ENCODE measurements around the gene KMT5B.

The KMT5B gene

DNA sequence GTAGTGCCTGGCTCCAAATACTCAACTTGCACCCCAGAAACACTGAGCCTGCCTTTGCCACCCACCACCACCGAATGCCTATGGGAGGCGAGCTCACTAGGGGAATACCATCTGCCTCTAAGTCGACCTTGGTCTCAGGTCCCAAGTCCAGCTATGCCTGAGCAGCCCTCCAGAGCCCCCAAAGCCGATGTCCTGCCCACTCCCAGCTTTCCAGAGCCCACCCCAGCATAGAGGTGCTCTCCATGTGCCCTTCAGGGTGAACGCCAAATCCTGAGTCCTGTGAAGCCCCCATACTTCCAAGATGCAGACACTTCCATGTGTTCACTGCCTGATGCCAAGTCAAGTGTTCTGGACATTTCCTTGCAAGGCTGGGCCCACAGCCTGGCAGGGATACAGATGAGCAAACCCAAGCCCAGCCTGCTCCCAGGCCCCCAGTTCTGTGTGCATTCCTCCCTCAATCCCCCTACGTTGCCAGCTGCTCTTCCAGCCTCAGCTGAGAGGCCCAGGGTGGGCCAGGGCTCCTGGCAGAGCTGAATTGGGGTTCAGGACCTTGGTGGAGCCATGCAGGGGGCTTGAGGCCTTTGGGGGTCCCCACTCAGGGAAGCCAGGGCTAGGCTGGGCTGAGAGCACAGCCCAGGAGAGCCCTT is 2.6 kb upstream of the KMT5B start:
- DNase-seq: no peak

DNA sequence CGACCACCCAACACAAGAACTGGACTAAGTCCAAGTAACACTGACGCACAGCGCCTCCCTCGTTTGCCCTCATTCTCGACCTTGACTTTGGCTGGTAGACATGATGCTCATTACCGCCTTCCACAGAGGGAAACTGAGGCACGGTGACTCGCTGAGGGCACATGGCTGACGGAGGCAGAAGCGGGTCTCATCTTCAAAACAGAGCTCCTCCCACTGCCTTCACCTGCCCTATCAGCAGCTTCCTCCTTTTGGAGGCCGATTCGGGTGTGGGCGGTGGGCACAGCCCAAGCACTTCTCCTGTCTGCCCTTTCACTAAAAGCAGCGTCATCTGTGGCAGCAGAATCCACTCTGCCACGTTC is 2.0 kb upstream of the KMT5B start:
- DNase-seq: no peak

DNA sequence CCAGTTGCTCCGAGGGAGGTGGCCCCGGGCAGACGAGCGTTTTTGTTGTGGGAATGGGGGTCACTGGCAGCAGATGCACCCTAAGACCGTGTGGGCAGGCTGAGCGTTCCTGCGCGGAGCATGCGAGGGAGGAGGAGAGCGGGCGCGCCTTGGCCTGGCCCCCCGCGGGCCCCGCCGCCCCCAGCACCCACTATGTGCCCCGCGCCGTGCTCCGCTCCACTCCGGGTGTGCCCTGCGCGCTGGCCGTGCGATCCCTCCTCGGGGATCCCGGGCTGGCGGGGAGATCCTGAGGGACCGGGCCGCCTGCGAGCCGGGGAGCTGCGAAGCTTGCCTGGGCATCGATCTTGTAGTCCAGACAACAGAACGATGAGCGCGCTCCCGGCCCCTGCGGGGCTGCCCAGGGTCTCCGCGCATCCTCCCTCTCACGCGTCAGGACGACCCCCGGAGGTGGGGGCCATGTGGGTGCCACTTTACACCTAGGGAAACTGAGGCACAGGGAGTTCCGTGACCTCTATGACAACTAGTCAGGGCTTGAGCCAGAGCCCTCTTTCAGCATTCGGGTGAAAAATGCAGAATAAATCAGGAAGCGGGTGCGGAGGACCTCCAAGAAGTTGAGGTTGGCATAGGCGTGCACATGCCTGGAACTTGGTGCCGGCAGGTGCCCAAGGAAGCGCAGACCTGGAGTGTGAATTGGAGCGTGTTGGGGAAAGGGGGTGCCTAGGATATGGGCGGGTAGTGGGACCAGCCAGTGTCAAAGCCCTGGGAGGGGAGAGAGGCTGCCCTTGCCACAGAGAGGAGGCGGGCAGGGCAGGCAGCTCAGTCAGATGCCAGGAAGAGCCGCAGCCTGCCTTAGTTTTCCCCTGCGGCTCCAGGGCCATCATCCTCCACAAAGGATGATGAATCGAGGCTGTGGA is 1.3 kb upstream of the KMT5B start:
- DNase-seq: no peak

DNA sequence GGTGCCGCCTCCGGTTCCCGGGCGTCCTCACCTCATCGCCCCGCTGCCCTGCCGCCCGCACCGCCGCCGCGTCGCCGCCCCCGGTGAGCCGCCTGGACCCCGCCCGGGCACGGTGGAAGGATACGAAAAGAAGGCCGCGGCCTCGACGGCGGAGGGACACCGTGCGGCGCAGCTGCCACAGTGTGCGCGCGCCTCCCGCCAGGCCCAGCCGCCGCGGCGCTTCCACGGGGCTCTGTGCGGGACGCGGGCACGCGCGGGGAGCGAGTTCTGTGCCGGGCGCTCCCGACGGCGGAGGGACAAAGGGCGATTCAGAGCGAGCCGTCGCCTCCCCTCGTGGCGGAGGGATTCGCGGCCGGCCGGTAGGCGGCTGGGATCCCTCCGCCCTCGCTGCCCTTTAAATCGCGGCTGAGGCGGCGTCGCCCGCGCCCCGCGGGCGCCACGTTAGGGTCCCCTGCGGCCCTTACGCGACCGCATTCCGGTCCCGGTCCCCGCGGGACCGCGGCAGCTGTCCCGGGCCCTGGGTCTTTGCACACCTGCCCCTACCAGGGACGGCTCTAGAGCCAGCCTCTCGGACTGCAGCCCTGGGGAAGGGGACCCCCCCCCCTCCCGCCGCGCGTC is 568 bp upstream of the KMT5B start:
- DNase-seq: peak; percentile 83 to 87

DNA sequence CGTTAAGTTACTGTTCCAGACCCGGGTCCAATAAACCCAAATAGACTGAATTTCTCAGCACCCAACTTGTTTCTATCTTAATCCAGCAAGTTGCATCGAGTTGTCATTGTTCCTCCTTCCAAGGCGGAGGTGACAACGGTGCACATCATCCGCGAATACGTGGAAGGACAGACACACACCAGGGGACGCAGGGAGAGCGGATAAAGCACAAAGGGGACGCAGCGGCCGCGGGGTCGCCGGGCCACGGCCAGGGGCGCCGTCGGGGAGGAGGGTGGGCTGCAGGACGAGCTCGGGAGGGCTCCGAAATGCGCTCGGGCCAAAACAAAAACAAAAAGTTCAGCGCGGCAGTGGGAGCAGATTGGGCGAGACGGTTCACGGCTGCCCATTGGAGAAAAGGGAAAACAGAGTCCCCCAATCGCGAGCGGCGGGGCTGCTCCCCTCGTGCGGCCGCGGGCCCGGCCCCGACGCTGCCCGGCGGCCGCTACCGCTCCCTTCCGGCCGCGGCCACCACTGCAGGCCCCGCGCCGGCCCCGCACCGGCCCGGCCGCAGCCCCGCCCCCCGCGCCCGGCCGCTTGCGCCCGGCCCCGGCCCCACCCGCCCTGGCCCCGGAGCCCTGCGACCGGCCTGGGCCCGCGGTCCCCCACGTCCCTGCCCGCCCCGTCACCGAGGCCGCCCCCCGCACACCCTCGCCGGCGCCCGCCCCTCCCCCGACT is 518 bp downstream of the KMT5B start:
- DNase-seq: peak; percentile 26 to 75

DNA sequence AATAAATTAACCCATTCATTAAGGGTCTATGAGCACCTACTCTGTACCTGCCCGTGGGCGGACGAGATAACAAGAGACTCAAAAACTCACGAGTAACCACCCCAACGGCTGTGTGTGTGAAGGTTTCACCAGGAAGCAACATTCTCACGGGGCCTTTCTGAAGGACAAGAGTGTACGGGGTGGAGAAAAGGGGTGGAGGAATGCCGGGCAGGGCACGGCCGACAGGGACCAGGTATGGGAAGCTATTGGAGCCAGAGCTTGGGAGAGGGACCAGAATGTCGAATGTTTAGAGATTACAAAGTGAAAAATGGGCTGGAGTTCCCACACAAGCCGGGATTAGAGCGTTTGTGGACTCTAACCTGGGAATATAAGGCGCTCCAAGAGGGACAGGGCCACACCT is 1.6 kb downstream of the KMT5B start:
- DNase-seq: no peak

DNA sequence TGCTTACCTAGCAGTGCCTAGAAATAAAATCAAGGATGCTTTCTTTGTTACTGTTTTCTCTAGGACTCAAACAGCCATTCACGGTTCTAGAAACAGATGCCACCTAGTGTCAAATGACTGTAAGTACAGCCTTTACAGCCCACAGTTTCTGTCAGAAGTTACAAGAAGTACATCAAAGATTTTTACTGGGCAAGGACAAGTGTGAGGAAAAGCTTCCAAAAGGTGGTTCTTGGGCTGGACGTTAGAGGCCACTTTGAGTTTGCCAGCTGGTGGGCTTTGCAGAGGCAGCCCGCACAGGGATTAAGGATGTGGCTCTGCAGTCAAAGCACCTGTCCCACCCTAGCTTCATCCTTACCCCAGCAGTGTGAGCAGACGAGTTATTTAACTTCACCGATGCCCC is 6.9 kb downstream of the KMT5B start:
- peak in 1 of 2 donors; percentile 62 for DNase-seq

DNA sequence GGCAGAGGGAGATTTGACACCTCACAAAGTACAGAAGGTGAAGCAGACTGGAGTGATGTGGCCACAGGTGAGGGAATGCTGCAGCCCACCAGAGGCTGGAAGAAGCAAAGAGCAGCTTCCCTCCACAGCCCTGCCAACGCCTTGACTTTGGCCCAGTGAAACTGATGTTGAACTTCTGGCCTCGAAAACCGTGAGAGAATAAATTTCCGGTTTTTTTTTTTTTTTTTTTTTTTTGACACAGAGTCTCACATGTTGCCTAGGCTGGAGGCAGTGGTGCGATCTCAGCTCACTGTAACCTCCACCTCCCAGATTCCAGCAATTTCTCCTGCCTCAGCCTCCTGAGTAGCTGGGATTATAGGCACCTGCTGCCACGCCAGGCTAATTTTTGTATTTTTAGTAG is 8.7 kb downstream of the KMT5B start:
- DNase-seq: no peak

DNA sequence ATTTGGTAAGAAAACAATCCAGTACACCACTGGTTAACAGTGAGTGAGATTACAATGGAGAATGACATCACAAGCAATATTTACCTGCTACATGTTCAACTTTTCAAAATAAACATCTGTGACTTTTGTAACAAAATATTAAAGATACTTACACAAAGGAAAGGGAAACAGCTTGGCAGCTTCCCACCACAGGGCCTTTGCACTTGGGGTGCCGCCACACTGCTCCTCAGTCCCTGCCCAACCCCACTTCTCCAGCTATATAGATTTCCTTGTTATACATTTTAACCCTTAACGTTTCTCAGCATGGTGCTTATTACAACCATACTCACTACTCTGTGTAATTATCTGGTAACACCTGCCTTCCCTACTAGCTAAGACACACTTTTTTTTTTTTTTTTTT is 10.9 kb downstream of the KMT5B start:
- DNase-seq: no peak

DNA sequence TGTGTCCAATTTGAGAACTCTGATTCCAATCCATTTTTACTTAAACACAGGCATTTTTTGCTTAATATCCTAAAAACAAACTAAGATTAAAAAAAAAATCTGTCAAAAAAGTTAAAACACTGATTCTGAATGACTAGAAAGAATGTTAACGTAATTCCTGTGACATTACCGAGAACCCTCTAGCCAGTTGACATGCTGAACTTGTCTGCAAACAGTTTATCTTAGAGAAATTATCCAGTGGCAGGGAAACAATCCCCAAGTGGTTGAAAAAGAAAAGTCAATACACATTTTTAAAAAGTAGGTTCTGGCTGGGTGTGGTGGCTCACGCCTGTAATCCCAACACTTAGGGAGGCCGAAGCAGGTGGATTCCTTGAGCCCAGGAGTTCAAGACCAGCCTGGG is 11.6 kb downstream of the KMT5B start:
- DNase-seq: no peak

DNA sequence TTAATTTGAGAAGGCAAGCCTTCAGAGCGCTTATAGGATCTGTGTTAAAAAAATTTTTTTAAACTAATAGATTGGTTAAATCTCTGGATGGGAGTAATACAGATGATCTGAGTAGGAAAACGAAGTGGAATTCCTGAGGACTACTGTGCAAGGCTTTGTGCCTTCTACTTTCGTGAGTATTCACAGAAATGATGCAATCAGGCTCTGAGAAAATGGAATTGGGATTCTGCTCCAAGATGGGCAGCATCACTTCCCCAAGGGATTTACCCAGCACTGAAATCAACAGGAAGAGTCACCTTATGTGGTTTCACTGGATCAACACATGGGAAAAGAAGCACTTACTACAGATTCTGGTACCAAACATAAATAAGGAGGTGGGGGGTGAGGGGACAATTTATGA is 12.5 kb downstream of the KMT5B start:
- DNase-seq: no peak

DNA sequence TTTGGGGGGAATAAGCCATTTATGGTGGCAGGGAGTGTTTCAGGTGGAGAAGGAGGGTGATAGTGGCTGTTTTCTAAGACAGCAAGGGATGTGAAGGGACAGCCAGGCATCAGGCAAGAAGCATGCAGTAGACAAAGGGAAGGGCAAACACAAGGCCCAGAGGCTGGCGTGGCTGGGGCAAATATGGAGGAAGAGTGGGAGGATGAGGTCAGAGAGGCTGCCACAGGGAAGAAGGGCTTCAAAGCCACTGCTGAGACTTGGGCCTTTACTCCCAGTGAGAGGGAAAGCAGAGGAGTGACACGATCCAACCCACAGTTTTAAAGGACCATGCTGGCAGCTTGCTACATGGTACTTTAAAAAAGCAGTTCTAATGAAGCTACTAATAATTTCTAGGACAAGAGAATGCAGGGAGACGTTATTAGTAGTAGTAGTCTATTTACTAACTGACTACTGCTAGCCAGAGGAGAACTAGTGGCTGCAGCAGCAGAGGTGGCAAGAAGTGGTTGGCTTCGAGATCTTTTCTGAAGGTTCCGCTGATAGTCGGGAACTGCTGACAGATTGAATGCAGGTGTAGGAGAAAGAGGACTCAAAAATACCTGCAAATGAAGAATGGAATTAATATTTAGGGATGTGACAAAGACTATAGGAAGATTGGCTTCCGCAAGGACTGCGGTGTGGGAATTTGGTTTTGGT is 13.7 kb downstream of the KMT5B start:
- DNase-seq: no peak

DNA sequence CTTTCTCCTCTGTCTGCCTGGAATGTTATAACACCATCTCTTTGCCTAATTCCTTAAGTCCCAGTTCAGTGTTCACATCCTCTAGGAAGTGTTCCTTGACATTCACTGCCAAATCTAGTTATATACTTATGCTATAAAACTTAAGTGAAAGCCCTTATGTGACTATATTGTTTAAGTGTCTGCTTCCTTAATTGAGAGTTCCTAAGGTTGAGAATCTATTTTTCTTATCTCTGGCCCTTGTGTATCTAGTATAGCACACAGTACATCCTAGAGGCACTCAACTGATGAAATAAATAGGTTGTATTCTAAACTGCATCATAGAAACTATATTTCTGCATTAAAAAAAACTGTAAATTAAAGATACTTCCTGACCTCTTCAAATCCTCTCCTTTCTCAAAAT is 16.9 kb downstream of the KMT5B start:
- DNase-seq: no peak

DNA sequence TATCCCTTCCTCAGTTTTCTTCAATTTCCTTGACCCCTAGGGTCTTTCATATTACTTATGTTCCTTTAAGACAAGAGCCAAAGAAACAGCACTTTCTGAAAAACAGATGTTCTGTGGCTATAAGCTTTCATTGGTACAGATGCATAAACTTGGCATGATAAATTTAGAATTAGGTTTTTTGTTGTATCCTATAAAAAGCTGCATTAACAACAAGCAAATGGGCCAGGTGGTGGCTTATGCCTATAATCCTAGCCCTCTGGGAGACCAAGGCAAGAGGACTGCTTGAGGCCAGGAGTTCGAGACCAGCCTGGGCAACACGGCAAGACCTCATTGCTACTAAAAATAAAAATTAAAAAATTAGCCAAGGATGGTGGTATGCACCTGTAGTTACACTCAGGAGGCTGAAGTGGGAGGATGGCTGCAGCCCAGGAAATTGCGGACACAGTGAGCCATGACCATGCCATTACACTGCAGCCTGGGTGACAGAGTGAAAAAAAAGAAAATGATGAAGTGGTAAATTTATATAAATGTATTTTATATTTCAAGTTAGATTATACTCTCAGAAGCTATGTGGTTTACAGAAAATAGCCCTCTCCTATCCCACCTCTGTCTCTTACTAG is 18.3 kb downstream of the KMT5B start:
- no peak for DNase-seq

DNA sequence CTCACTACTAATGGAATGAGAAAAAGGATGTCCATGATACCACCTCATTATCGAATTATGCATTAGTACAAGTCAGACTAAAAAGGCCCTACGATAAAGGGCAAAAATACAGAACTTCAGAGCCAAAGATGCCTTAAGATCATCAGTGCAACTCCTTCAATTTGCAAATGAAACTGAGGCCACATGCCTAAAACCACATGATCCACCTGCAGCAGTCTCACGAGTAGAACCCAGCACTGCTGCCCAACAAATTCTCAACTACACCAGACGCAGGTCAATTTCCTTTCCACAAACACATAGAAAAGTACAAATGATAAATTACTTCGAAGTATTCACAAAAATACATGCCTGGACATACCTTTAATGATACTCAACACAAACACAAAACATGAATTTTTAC is 20.1 kb downstream of the KMT5B start:
- DNase-seq: no peak

DNA sequence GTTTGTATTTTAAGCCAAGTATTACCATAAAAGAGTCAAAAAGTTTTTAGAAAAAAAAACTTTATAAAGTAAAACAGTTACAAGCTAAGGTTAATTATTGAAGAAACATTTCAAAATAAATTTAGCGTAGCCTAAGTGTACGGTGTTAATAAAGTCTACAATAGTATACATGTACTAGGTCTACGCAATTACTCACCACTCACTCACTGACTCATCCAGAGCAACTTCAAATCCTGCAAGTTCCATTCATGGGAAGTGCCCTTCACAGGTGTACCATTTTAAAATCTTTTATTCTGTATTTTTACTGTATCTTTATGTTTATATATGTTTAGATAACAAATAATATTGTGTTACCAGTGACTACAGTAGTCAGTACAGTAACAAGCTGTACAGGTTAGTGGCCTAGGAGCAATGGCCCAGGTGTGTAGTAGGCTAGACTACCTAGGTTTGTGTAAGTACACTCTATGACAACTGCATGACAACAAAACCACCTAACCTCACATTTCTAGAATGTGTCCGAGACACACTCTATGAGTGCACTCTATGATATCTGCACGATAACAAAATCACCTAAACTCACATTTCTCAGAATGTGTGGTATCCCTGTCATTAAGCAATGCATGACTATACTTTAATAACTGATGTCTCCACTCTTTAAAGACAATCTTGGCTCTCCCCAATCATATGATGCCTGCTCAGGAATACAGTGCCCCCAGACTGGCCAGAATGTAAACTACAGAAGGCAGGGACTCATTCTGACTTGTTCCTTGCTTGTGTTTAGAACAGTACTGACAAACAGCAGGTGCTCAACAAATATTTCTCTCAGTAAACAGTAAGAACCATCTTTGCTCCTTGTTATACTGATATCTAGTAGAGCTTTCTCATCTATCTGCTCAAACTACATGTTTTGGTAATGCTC is 21.2 kb downstream of the KMT5B start:
- no peak for DNase-seq

DNA sequence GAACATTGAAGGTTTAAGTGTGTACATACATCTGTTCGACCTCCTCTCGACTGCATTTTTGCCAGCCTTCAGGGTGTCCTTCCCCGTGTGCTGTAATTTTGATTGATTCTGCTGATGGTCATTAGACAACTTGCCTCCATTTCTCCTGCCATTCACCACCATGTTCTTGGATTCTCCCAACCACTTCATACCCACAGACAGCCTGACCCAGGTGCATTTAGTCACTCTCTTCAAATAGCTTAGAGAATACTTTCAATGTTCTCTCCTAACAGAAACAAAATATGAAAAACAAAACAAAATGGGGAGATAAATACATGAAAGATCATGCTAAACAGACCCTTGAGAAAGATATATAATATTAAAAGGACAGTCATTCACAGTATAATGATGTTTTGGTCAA is 23.2 kb downstream of the KMT5B start:
- DNase-seq: no peak

DNA sequence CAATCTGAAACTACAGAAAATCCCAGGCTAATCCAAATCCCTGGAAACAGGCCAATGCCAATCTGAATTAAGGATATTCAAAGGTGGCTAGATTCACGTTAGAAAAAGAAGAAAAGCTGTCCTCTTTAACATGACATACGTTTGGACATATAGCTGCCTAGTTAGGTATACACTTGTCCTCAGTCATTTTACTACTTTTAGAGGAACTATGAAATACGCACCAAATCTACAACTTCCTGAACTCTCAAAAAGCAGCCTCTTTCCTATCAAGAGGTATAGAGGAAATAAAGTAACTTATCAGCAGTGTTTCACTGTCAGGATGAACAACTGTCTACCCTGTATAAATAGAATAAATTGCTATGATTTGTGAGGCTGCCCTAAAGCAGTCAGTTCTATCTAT is 24.0 kb downstream of the KMT5B start:
- no peak for DNase-seq

DNA sequence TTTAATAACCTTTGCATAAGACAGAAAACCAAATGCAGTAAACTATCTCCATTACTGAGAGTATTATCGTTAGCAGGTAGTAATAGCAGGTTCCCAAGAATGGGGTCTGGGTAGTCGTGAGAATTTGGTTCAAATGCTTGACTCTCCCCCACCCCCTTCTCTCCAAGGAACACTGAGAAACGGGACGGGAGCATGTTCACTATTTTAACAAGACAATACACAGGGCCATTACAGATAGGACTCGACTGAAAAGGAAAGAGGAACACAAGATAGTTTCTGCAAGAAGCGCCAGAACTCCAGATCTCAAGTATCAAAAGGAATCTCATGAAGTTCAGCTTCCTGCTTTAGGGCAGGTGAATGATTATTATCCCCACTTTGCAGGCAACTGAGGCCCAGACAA is 27.0 kb downstream of the KMT5B start:
- DNase-seq: no peak

DNA sequence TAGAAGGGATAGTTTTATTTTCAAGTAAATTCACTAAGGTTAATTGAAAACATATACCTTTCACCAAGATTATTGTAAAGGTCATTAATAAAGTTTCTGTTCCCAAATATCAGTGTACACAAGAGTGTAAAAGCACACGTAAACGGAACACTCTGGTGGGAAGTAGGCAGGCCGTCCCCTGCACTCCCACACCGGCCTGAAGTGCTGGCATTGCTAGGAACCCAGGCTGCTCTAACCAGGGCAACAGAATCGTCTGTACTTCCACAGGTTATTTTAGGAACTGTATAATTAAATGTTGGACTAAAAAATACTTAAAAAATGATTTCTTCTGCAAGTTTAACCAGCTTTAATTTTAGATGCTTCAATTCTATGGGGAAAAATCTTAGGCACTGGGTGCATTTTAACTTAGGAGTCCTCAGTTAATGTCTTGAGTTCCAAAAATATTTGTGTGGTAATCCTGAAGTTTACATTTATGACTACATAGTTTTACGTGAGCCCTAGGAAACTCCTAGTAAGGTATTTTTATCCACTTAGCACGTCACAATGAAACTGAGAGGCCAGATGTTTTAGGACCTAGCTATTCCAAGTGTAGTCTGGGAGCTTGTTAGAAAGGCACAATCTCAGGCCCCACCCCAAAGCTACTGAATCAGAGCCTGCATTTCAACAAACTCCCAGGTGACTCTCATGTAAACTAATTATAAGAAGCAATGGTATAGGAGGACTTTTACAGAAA is 31.2 kb downstream of the KMT5B start:
- DNase-seq: no peak

DNA sequence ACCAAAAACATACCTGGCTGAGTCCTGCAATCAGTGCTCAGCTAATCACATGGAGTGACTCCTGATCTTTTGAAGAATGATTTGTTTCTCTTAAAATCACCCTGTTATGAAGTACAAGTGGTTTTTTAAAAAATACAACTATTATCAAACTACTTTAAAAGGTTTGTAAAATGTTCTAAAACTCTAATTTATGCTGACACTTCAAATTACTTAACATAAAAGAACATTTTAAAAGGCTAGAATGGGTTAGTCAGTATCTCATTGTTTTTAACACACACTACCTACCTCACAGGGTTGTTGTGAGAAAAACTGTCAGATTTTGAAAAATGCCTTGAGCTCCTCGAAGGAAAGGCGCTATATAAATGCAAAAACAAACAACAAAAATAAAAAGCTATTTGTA is 33.2 kb downstream of the KMT5B start:
- DNase-seq: no peak
